Activated T-cell treated with anti-CD3 and anti-CD28 coated beads, Interleukin-2, amount 50 U/mL, for 24 hours (primary cell): Measurements from ENCODE around the gene EME2.

Source experiments
- DNase-seq: peaks from one replicate; pipeline ENCODE4 v3.0.0-alpha.2; 2020
- H3K27ac Mint-ChIP-seq: 2 replicates; pipeline ENCODE4 v1.8.0; 2020; ENCODE audit warnings: mild to moderate bottlenecking, mixed read lengths
- H3K27me3 Mint-ChIP-seq: 2 replicates; pipeline ENCODE4 v1.8.0; 2020; ENCODE audit warnings: mixed read lengths
- H3K36me3 Mint-ChIP-seq: 2 replicates; pipeline ENCODE4 v1.8.0; 2020; ENCODE audit warnings: low read depth, mixed read lengths
- H3K4me1 Mint-ChIP-seq: 2 replicates; pipeline ENCODE4 v1.8.0; 2020; ENCODE audit warnings: low read depth, mixed read lengths
- H3K4me3 Mint-ChIP-seq: 2 replicates; pipeline ENCODE4 v1.8.0; 2020; ENCODE audit warnings: mild to moderate bottlenecking, moderate library complexity, mixed read lengths
- H3K9me3 Mint-ChIP-seq: 2 replicates; pipeline ENCODE4 v1.8.0; 2020; ENCODE audit warnings: mixed read lengths

The EME2 gene

DNA sequence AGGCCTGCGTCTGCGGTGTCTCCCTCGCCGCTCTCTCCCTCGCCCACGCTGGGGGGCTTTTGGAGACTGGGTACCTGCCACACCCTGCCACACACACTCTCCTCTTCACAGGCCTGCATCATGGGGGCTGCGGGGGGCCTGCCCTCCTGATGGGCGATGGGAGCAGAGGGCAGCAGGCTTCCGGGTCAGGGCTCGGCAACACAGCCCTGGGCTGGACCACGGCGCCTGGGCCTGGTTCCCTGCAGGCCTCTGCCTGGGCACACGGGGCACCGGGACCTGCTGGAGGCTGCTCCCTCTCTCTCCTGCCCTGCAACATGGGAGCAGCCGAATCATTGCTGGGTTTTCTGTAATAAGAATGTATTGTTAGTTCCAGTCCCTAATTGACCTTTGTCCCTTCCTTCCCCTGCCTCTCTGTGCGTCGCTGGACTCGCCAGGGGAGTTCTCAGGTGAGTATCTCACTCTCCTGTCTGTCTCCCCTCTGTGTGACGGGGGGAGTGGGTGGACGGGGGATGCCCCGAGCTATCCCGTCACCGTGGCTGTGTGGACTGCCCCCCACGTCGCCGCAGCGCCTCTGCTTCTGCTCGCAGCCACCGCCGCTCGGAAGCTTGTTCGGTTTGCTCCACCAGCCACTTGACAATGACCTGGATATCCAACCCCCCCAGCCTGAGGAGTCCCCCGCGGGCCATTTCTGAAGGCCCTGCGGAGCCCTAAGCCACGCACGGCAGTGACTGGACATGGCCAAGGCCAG is 14.7 kb upstream of the EME2 start:
- no peaks in the 10 kb centered on the region for H3K9me3 Mint-ChIP-seq
- no peak overlapping the region for H3K27ac Mint-ChIP-seq
- DNase-seq, result no peak
- no peaks in the 10 kb centered on the region for H3K27me3 Mint-ChIP-seq
- H3K36me3 Mint-ChIP-seq, result peaks cover 69% of the 10 kb centered on the region
- H3K4me3 Mint-ChIP-seq, result no peak overlapping the region
- H3K4me1 Mint-ChIP-seq, result peaks cover 14% of the 10 kb centered on the region

DNA sequence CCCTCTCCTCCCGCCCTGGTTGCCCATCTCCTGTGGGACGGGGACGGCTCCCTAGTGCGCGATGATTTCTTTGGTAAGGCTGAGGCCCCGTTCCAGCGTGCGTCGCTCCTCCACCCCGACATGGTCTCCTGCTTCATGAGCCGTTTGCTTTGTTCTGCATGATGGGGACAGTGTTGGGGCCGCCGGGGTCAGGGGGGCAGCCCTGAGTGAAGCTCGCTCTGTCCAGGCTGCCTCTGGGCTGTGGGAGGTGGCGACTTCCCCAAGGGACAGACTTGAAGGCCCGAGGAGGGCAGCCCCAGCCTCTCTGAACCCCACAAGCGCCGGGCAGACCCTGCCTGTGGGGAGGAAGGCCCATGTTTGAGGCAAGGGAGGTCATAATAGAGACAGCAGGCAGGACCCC is 13.7 kb upstream of the EME2 start:
- Mint-ChIP-seq H3K4me1 (peaks cover 14% of the 10 kb centered on the region), H3K36me3 (peaks cover 66% of the 10 kb centered on the region), H3K9me3 (no peaks in the 10 kb centered on the region), H3K27ac (no peak overlapping the region), H3K27me3 (no peaks in the 10 kb centered on the region), H3K4me3 (no peak overlapping the region)
- no peak for DNase-seq

DNA sequence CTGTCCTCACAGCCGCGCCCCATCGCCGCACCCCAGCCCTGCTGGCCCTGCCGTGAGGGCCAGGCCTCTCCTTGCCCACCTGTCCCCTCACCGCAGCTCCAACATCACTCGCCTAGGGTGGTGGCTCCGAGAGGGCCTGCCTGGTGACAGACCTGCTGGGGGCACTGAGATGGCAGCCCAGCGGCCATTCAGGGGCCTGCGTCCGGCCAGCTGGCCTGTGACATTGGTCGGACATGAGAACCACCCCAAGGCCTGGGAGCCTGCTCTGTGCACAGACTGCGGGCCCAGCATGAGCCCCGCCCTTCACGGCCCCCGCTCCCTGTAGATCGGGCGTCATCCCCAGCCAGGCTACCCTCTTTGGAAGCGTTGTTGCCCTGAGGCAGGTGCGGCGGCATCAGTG is 13.1 kb upstream of the EME2 start:
- no peak for DNase-seq
- H3K27ac Mint-ChIP-seq, result no peak overlapping the region

DNA sequence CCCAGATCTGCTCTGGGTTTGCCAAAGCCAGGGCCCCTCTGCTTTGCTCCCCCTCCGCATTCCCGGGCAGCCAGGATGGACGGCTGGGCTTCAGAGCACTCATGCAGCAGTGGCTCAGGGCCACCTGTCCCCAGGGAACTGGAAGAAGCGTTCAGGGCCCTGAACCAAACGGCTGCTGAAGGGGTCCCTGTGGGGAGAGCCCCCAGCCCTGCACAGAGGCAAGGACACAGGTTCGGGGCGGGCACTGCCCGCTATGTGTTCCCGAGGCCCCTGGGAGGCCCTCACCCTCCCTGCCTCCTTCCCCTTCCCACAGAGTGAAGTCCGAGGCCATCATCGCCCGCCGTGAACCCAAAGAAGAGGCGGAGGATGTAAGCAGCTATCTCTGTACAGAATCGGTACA is 11.7 kb upstream of the EME2 start:
- DNase-seq, result no peak
- Mint-ChIP-seq H3K36me3 (peaks cover 62% of the 10 kb centered on the region), H3K4me1 (peaks cover 13% of the 10 kb centered on the region), H3K4me3 (no peak overlapping the region), H3K9me3 (no peaks in the 10 kb centered on the region), H3K27me3 (no peaks in the 10 kb centered on the region), H3K27ac (peak overlapping the region; percentile 28)

More for the DNA sequence above, 13.1 kb upstream of the EME2 start:
- no peaks in the 10 kb centered on the region for H3K9me3 Mint-ChIP-seq
- H3K27me3 Mint-ChIP-seq, result no peaks in the 10 kb centered on the region
- peaks cover 14% of the 10 kb centered on the region for H3K4me1 Mint-ChIP-seq
- H3K36me3 Mint-ChIP-seq, result peaks cover 61% of the 10 kb centered on the region
- no peak overlapping the region for H3K4me3 Mint-ChIP-seq

DNA sequence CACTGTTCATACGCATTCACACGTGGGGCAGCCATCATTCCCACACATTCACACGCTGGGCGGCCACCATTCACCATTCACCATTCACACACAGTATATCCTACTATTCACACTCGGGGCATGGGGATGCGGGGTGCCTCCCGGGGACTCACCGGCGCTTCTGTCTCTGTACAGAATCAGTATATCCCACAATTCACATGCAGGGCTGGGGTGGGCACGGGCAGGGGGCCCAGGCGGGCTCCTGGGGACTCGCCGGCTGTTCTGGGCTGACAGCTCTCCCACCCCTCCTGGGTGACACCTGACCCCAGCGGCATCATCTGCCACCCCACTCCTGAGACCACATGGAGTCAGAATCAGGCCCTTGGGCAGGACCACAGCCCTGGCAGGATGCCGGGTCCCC is 10.9 kb upstream of the EME2 start:
- DNase-seq, result no peak
- H3K9me3 Mint-ChIP-seq, result no peaks in the 10 kb centered on the region
- H3K4me1 Mint-ChIP-seq, result peaks cover 9% of the 10 kb centered on the region
- H3K36me3 Mint-ChIP-seq, result peaks cover 63% of the 10 kb centered on the region
- H3K27ac Mint-ChIP-seq, result no peak overlapping the region
- no peaks in the 10 kb centered on the region for H3K27me3 Mint-ChIP-seq
- H3K4me3 Mint-ChIP-seq, result no peak overlapping the region

DNA sequence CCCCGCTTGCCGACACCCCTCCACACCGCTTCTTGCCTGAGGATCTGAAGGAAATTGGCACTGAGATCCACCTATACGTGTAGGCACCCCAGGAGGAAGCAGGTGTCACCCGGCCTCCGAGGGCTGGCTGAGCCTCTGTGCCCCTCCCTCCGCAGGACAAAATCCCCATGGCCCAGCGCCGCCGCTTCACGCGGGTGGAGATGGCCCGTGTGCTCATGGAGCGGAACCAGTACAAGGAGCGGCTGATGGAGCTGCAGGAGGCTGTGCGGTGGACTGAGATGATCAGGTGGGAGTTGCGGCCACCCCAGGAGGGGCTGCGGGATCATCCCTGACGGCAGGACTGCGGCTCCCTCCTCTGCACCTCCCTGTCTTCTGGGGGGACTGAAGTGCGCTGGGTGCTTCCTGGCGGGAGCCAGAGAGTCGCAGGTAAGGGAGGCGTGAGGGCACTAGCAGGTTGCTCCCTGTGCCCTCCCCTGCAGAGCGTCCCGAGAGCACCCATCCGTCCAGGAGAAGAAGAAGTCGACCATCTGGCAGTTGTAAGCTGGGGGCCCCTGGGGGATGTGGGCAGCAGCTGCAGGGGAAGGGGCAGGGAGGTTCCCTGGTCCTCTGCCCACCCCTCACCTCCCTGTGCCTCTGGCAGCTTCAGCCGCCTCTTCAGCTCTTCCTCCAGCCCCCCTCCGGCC is 10.3 kb upstream of the EME2 start:
- Mint-ChIP-seq H3K27ac (no peak overlapping the region), H3K27me3 (no peaks in the 10 kb centered on the region), H3K4me3 (no peak overlapping the region), H3K36me3 (peaks cover 67% of the 10 kb centered on the region), H3K4me1 (peaks cover 3% of the 10 kb centered on the region), H3K9me3 (no peaks in the 10 kb centered on the region)
- no peak for DNase-seq

DNA sequence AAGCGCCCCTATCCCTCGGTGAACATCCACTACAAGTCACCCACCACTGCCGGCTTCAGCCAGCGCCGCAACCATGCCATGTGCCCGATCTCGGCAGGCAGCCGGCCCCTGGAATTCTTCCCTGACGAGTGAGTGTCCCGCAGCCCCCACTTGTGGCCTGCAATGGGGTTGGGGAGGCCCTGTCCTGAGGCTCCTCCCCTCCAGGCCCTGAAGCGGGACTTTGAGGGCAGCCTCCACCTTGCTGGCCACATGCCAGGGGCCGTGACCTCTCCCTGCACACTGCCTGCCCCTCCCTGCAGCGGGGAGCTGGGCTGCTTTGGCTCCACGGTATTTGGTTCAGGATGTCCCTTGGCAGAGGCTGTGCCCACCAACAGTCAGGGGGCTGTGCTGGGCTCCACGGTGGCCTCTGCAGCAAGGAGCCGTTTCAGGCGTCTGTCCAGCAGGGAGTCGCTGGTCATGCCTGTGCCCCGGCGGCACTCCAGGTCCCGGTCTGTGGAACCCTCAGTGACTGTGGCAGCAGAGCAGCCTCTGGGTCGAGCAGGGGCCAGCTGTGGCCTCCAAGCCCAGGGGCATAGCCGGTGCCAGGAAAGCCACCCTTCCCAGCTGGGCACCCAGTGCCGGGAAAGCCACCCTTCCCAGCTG is 9.6 kb upstream of the EME2 start:
- Mint-ChIP-seq H3K27ac (no peak overlapping the region), H3K9me3 (no peaks in the 10 kb centered on the region), H3K27me3 (no peaks in the 10 kb centered on the region), H3K4me1 (no peaks in the 10 kb centered on the region), H3K4me3 (no peak overlapping the region), H3K36me3 (peaks cover 72% of the 10 kb centered on the region)
- DNase-seq, result no peak

DNA sequence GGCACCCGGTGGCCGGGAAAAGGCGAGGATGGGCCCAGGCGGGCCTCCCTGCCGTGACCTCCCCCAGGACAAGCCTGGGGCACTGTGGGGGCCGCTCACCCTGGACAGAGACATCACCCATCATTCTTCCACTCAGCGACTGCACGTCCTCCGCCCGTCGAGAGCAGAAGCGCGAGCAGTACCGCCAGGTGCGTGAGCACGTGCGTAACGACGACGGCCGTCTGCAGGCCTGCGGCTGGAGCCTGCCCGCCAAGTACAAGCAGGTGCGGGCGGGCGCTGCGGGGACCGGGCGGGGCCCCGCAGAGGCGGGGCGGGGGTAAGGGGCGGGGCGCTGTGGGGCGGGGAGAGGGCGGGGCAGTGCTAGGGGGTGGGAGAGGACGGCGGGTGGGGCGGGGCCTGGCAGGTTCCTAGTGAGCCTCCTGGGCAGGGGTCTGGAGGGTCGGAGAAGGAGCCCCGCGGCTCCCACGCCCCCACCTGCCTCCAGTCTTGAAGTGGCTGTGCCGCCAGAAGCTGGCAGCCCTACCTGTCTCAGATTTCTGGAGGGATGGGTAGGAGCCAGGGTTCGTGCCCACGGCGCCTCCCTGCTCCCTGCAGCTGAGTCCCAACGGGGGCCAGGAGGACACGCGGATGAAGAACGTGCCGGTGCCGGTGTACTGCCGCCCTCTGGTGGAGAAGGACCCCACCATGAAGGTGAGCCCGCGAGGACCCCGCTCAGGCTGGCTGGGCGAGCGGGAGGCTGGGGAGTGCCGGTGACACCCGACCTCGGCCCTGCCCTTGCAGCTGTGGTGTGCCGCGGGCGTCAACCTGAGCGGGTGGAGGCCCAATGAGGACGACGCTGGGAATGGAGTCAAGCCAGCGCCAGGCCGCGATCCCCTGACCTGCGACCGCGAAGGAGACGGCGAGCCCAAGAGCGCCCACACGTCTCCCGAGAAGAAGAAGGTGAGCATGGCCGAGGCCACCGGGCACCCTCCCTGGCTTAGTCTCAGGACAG is 8.8 kb upstream of the EME2 start:
- no peak overlapping the region for H3K27ac Mint-ChIP-seq
- no peaks in the 10 kb centered on the region for H3K9me3 Mint-ChIP-seq
- H3K4me1 Mint-ChIP-seq, result no peaks in the 10 kb centered on the region
- peaks cover 76% of the 10 kb centered on the region for H3K36me3 Mint-ChIP-seq
- no peak for DNase-seq
- no peak overlapping the region for H3K4me3 Mint-ChIP-seq
- no peaks in the 10 kb centered on the region for H3K27me3 Mint-ChIP-seq

DNA sequence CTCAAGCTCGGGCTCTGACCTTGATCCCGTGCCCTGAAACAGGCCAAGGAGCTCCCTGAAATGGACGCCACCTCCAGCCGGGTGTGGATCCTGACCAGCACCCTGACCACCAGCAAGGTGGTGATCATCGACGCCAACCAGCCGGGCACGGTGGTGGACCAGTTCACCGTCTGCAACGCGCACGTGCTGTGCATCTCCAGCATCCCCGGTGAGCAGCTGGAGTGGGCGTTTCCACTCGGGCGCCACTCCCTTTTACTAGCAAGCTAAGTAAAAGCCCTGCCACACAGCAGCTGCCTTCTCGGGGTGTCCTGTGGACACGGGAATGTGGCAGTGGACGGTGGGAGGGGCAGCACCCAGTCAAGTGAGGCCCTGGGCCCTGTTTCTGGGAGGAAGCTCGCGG is 7.6 kb upstream of the EME2 start:
- Mint-ChIP-seq H3K9me3 (no peaks in the 10 kb centered on the region), H3K4me1 (peaks cover 3% of the 10 kb centered on the region), H3K27me3 (no peaks in the 10 kb centered on the region), H3K36me3 (peaks cover 75% of the 10 kb centered on the region), H3K27ac (no peak overlapping the region), H3K4me3 (no peak overlapping the region)
- DNase-seq, result no peak

- Mint-ChIP-seq H3K9me3 (no peaks in the 10 kb centered on the region), H3K27ac (peak overlapping the region; percentile 33), H3K4me1 (peaks cover 9% of the 10 kb centered on the region), H3K4me3 (no peak overlapping the region), H3K27me3 (no peaks in the 10 kb centered on the region), H3K36me3 (peaks cover 74% of the 10 kb centered on the region)
- DNase-seq, result no peak
Measured at GRCh38 chr16:1765826-1766225, 6.8 kb upstream of the EME2 start.

DNA sequence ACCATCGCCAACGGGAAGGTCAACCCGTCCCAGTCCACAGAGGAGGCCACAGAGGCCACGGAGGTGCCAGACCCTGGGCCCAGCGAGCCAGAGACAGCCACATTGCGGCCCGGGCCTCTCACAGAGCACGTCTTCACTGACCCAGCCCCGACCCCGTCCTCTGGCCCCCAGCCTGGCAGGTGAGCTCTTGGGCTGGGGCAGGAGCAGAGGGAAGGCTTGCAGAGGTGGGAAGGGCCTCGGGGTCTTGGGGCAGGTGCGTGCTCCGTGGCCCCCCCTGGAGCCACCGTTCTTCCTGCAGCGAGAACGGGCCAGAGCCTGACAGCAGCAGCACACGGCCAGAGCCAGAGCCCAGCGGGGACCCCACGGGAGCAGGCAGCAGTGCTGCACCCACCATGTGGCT is 6.4 kb upstream of the EME2 start:
- Mint-ChIP-seq H3K27me3 (no peaks in the 10 kb centered on the region), H3K9me3 (no peaks in the 10 kb centered on the region), H3K4me3 (no peak overlapping the region), H3K27ac (peak overlapping the region; percentile 33), H3K4me1 (peaks cover 9% of the 10 kb centered on the region), H3K36me3 (peaks cover 70% of the 10 kb centered on the region)
- no peak for DNase-seq

GRCh38 chr16:1766701-1767100 is 5.9 kb upstream of the EME2 start:
- peak overlapping the region; percentile 69 for H3K27ac Mint-ChIP-seq
- H3K9me3 Mint-ChIP-seq, result no peaks in the 10 kb centered on the region
- peaks cover 67% of the 10 kb centered on the region for H3K36me3 Mint-ChIP-seq
- DNase-seq, result no peak
- no peaks in the 10 kb centered on the region for H3K27me3 Mint-ChIP-seq
- H3K4me3 Mint-ChIP-seq, result no peak overlapping the region
- H3K4me1 Mint-ChIP-seq, result peaks cover 9% of the 10 kb centered on the region

DNA sequence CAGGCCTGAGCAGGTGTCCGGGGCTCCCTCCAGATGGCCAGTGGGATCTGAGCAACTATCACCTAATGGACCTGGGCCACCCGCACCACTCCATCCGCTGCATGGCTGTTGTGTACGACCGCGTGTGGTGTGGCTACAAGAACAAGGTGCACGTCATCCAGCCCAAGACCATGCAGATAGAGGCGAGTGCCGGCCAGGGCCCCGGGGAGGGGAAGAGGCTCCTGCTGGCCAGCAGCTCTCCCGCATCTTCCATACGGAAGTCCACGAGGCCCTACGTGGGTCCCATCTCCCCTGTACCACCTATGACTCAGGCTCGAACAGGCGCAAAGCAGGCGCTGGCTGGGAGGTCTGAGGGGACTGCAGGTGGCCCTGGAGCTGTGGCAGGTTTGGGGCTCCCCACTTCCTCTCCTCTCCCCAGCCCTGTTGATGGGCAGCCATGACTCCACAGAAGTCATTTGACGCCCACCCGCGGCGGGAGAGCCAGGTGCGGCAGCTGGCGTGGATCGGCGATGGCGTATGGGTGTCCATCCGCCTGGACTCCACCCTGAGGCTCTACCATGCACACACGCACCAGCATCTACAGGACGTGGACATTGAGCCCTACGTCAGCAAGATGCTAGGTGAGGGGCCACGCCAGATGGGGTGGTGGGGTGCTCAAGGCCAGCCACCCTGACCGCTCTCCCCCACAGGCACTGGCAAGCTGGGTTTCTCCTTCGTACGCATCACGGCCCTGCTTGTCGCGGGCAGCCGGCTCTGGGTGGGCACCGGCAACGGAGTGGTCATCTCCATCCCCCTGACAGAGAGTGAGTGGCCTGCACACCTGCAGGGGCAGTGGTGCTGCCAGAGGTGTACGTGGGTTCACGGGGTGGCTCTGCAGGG is 5.3 kb upstream of the EME2 start:
- Mint-ChIP-seq H3K9me3 (no peaks in the 10 kb centered on the region), H3K4me1 (peaks cover 9% of the 10 kb centered on the region), H3K27me3 (no peaks in the 10 kb centered on the region), H3K27ac (peak overlapping the region; percentile 69), H3K4me3 (no peak overlapping the region), H3K36me3 (peaks cover 68% of the 10 kb centered on the region)
- no peak for DNase-seq
